H1 (cell line): ENCODE results near the gene MAGI1. TPM values are rescaled to one million over a fixed set of nuclear protein-coding genes. Genes with fewer than 3 reads are reported as not detected.

Experiments used
- BRCA1 ChIP-seq: IDR thresholded peaks from 2 replicates; pipeline ENCODE4 v1.6.1; 2012; ENCODE audit warnings: low read depth, low read length, improper control_type of control experiment
- CHD7 ChIP-seq: fragments of 300-600 bp; sonication (generic); IDR thresholded peaks from 2 replicates; pipeline ENCODE4 v1.7.1; 2012; ENCODE audit warnings: low read length, moderate library complexity, mild to moderate bottlenecking, inconsistent platforms; ENCODE audit not compliant: insufficient replicate concordance
- CREB1 ChIP-seq: IDR thresholded peaks from 2 replicates; pipeline ENCODE4 v1.6.1; 2012; ENCODE audit warnings: inconsistent platforms
- EGR1 ChIP-seq: IDR thresholded peaks from 2 replicates; pipeline ENCODE4 v1.6.1; 2011; ENCODE audit warnings: low read depth, low read length, borderline replicate concordance
- FOSL1 ChIP-seq: IDR thresholded peaks from 2 replicates; pipeline ENCODE4 v1.6.1; 2011; ENCODE audit warnings: mild to moderate bottlenecking, low read depth, low read length, moderate library complexity; ENCODE audit not compliant: insufficient read depth
- GTF2F1 ChIP-seq: IDR thresholded peaks from 2 replicates; pipeline ENCODE4 v1.6.1; 2012; ENCODE audit warnings: low read depth, low read length, improper control_type of control experiment, borderline replicate concordance
- KDM1A ChIP-seq: fragments of 200-600, 300-600 bp; sonication (generic); IDR thresholded peaks from 2 replicates; pipeline ENCODE4 v1.7.1; 2016; ENCODE audit warnings: mild to moderate bottlenecking, low read length, borderline replicate concordance
- POU5F1 ChIP-seq: IDR thresholded peaks from 2 replicates; pipeline ENCODE4 v1.6.1; 2011; ENCODE audit warnings: low read depth, mild to moderate bottlenecking, low read length, moderate library complexity
- RXRA ChIP-seq: IDR thresholded peaks from 2 replicates; pipeline ENCODE4 v1.6.1; 2011; ENCODE audit warnings: low read depth, mild to moderate bottlenecking, low read length, moderate library complexity; ENCODE audit not compliant: insufficient read depth
- polyA plus RNA-seq, 7 experiments: library from polyadenylated mRNA; depleted of rRNA in 3 of 7; stranded (reverse) in 5 of 7; unstranded in 2 of 7; fragments of >200 nt in 5 of 7; fragments of 200-250 nt in 2 of 7; gene quantifications; 1 replicate in 5 of 7; 2 replicates in 1 of 7; 4 replicates in 1 of 7; pipeline versions ENCODE4 v1.2.1 to v1.2.3, GENCODE V29; 2011 to 2013; ENCODE audit warnings: missing spikeins in 2 of 7, mixed read lengths in 2 of 7
- total RNA-seq: library from RNA; stranded (reverse); fragmentation: NEBNext Ultra II Directional; extraction: Animal tissue kit (Norgen Biotek cat#: 25700); gene quantifications from 2 replicates; pipeline ENCODE4 v1.2.1, GENCODE V29; 2021

Gene MAGI1
- total and polyA plus RNA-seq, 2 of the 8 experiments (the other 6 are each of a cell fraction or from before 2014, with no cell fraction given): 19.8 to 78.0 TPM

GRCh38 chr3:65734792-65735191 lies 303.9 kb downstream of the MAGI1 start (continued):
- TF ChIP-seq RXRA: no peak
- TF ChIP-seq KDM1A: no peak
- no peak for TF ChIP-seq CHD7
- no peak for TF ChIP-seq POU5F1
- no peak for TF ChIP-seq CREB1
- TF ChIP-seq BRCA1: no peak
- TF ChIP-seq GTF2F1: no peak
- TF ChIP-seq EGR1: no peak
- no peak for TF ChIP-seq FOSL1
